Left ventricle myocardium inferior (tissue), 1 donor: ENCODE data around the gene FUS. TPM values are rescaled to one million over a fixed set of nuclear protein-coding genes. Genes with fewer than 3 reads are reported as not detected.

Experiments
- DNase-seq: peaks from one replicate; pipeline ENCODE4 v3.0.0-alpha.2; 2020
- H3K27ac ChIP-seq: fragments of 200-600 bp; replicated peaks from 2 replicates; pipeline ENCODE4 v1.8.0; 2021
- H3K27me3 ChIP-seq: fragments of 200-600 bp; 2 replicates; pipeline ENCODE4 v1.8.0; 2021; ENCODE audit warnings: low read depth
- H3K36me3 ChIP-seq: fragments of 200-600 bp; 2 replicates; pipeline ENCODE4 v1.8.0; 2021
- H3K4me1 ChIP-seq: fragments of 200-600 bp; 2 replicates; pipeline ENCODE4 v1.8.0; 2021
- H3K4me3 ChIP-seq: fragments of 200-600 bp; 2 replicates; pipeline ENCODE4 v1.8.0; 2021; ENCODE audit warnings: mild to moderate bottlenecking, moderate library complexity
- H3K9me3 ChIP-seq: fragments of 200-600 bp; replicated peaks from 2 replicates; pipeline ENCODE4 v1.8.0; 2021
- CTCF ChIP-seq: fragments of 200-600 bp; IDR thresholded peaks from 2 replicates; pipeline ENCODE4 v1.8.0; 2021; ENCODE audit warnings: antibody characterized with exemption, mild to moderate bottlenecking, borderline replicate concordance
- intact Hi-C: fragments of 100-400 bp; cut with micrococcal nuclease; formaldehyde crosslinking; loops from one replicate; pipeline ENCODE4 v1.11.0; 2022
- total RNA-seq: library from RNA; stranded (reverse); fragmentation: NEBNext Ultra II Directional; extraction: Animal tissue kit (Norgen Biotek cat#: 25700); gene quantifications from one replicate; pipeline ENCODE4 v1.2.1, GENCODE V29; 2021
- donor health status: DM: no; HTN: yes; CAD: no; lungs with severe emphysema.

FUS gene
- total RNA-seq, 1 donor from 2014 or later = 96.9 TPM

GRCh38 chr16:31224092-31224955 is 44.4 kb downstream of the FUS start:
- H3K9me3 ChIP-seq = no peaks in the 10 kb centered on the region
- H3K27ac ChIP-seq = no peak overlapping the region
- H3K27me3 ChIP-seq = peaks cover 16% of the 10 kb centered on the region
- H3K4me1 ChIP-seq = peaks cover 9% of the 10 kb centered on the region
- intact Hi-C loops = no loop called here
- no peak overlapping the region for H3K4me3 ChIP-seq
- H3K36me3 ChIP-seq = no peaks in the 10 kb centered on the region
- no peak for TF ChIP-seq CTCF
- DNase-seq = no peak

- no peak for DNase-seq
- Histone ChIP-seq H3K36me3 (no peaks in the 10 kb centered on the region), H3K4me1 (peaks cover 16% of the 10 kb centered on the region), H3K27me3 (peaks cover 8% of the 10 kb centered on the region), H3K27ac (no peak overlapping the region), H3K9me3 (no peaks in the 10 kb centered on the region), H3K4me3 (no peak overlapping the region)
- intact Hi-C loops = no loop called here
- TF ChIP-seq CTCF = no peak
Observed at GRCh38 chr16:31225193-31225592, 45.3 kb downstream of the FUS start.

- Histone ChIP-seq H3K4me3 (no peak overlapping the region), H3K4me1 (peaks cover 16% of the 10 kb centered on the region), H3K27me3 (no peaks in the 10 kb centered on the region), H3K36me3 (no peaks in the 10 kb centered on the region), H3K9me3 (no peaks in the 10 kb centered on the region), H3K27ac (no peak overlapping the region)
- intact Hi-C loops = no loop called here
- no peak for DNase-seq
- no peak for TF ChIP-seq CTCF
Observed at GRCh38 chr16:31228206-31228605, 48.3 kb downstream of the FUS start.

GRCh38 chr16:31229501-31229900 is 49.6 kb downstream of the FUS start:
- intact Hi-C loops = no loop called here
- TF ChIP-seq CTCF = no peak
- Histone ChIP-seq H3K4me1 (peaks cover 16% of the 10 kb centered on the region), H3K36me3 (no peaks in the 10 kb centered on the region), H3K9me3 (peaks cover 1% of the 10 kb centered on the region), H3K27ac (no peak overlapping the region), H3K4me3 (no peak overlapping the region), H3K27me3 (no peaks in the 10 kb centered on the region)
- no peak for DNase-seq

GRCh38 chr16:31238041-31238440 is 58.1 kb downstream of the FUS start:
- no peak for DNase-seq
- Histone ChIP-seq H3K27ac (no peak overlapping the region), H3K9me3 (peaks cover 13% of the 10 kb centered on the region), H3K27me3 (peaks cover 15% of the 10 kb centered on the region), H3K4me3 (no peak overlapping the region), H3K36me3 (no peaks in the 10 kb centered on the region), H3K4me1 (no peaks in the 10 kb centered on the region)
- TF ChIP-seq CTCF = no peak
- intact Hi-C loops = no loop called here

Other genes starting within 250 kb of the FUS start
- 12.2 TPM for gene ORAI3, start 231.1 kb upstream of the FUS start, total RNA-seq
- gene SETD1A, start 222.4 kb upstream of the FUS start, total RNA-seq = 7.4 TPM
- 5.5 TPM for gene HSD3B7, start 194.9 kb upstream of the FUS start, total RNA-seq
- gene STX1B, start 169.5 kb upstream of the FUS start, total RNA-seq = 0.77 TPM
- gene STX4, start 146.6 kb upstream of the FUS start, total RNA-seq = 43.1 TPM
- gene ZNF668, start 105.9 kb upstream of the FUS start, total RNA-seq = 5.3 TPM
- 9.6 TPM for gene ZNF646, start 105.7 kb upstream of the FUS start, total RNA-seq
- 1.2 TPM for gene PRSS53, start 91.2 kb upstream of the FUS start, total RNA-seq
- 39.5 TPM for gene VKORC1, start 85.3 kb upstream of the FUS start, total RNA-seq
- 75.9 TPM for gene BCKDK, start 71.8 kb upstream of the FUS start, total RNA-seq
- 72.0 TPM for gene KAT8, start 62.5 kb upstream of the FUS start, total RNA-seq
- gene PRSS8, start 44.4 kb upstream of the FUS start, total RNA-seq = not detected
- gene PRSS36, start 30.1 kb upstream of the FUS start, total RNA-seq = 1.4 TPM
- gene PYCARD, start 22.6 kb downstream of the FUS start, total RNA-seq = 5.3 TPM
- gene TRIM72, start 34.0 kb downstream of the FUS start, total RNA-seq = 0.91 TPM
- not detected for gene PYDC1, start 37.0 kb downstream of the FUS start, total RNA-seq
- 5.1 TPM for gene ITGAM, start 79.8 kb downstream of the FUS start, total RNA-seq
- 1.4 TPM for gene ITGAX, start 175.0 kb downstream of the FUS start, total RNA-seq
- not detected for gene ITGAD, start 213.2 kb downstream of the FUS start, total RNA-seq
- gene COX6A2, start 248.2 kb downstream of the FUS start, total RNA-seq = 1,568 TPM